H9 (cell line): Measurements from ENCODE around the gene NXT1. TPM values are rescaled to one million over a fixed set of nuclear protein-coding genes. Genes with fewer than 3 reads are reported as not detected.

Source experiments
- DNase-seq: peaks from one replicate; pipeline ENCODE4 v3.0.0-alpha.2; 2017
- H2AFZ ChIP-seq: one replicate; pipeline ENCODE4 v1.6.1; 2013; ENCODE audit warnings: mild to moderate bottlenecking, low read length, control low read depth, moderate library complexity
- H2AK5ac ChIP-seq: 2 replicates; pipeline ENCODE4 v1.6.1; 2013; ENCODE audit warnings: low read length, control low read depth, mixed read lengths; ENCODE audit not compliant: insufficient read length
- H2BK120ac ChIP-seq: one replicate; pipeline ENCODE4 v1.6.1; 2013; ENCODE audit warnings: low read depth, mild to moderate bottlenecking, low read length, control low read depth, inconsistent platforms; ENCODE audit not compliant: poor library complexity, severe bottlenecking
- H2BK12ac ChIP-seq: 2 replicates; pipeline ENCODE4 v1.6.1; 2013; ENCODE audit warnings: low read length, control low read depth, mixed read lengths, low read depth; ENCODE audit not compliant: insufficient read length
- H2BK15ac ChIP-seq: 2 replicates; pipeline ENCODE4 v1.6.1; 2013; ENCODE audit warnings: low read depth, low read length, control low read depth
- H2BK20ac ChIP-seq: one replicate; pipeline ENCODE4 v1.6.1; 2013; ENCODE audit warnings: low read depth, mild to moderate bottlenecking, low read length, control low read depth, inconsistent platforms; ENCODE audit not compliant: poor library complexity, severe bottlenecking
- H2BK5ac ChIP-seq: 2 replicates; pipeline ENCODE4 v1.6.1; 2013; ENCODE audit warnings: low read length, control low read depth, mixed read lengths; ENCODE audit not compliant: insufficient read length
- H3K14ac ChIP-seq: 2 replicates; pipeline ENCODE4 v1.6.1; 2013; ENCODE audit warnings: low read length, control low read depth; ENCODE audit not compliant: insufficient read depth
- H3K18ac ChIP-seq: 2 replicates; pipeline ENCODE4 v1.6.1; 2013; ENCODE audit warnings: low read depth, mild to moderate bottlenecking, mixed read lengths, low read length, control low read depth; ENCODE audit not compliant: insufficient read length
- H3K23ac ChIP-seq: 2 replicates; pipeline ENCODE4 v1.6.1; 2013; ENCODE audit warnings: low read length, control low read depth, mixed read lengths, low read depth; ENCODE audit not compliant: insufficient read length
- H3K23me2 ChIP-seq: 2 replicates; pipeline ENCODE4 v1.6.1; 2013; ENCODE audit warnings: low read depth, mild to moderate bottlenecking, mixed read lengths, low read length, control low read depth; ENCODE audit not compliant: insufficient read length, poor library complexity, severe bottlenecking
- H3K27ac ChIP-seq: 2 replicates; pipeline ENCODE4 v1.5.1; 2013; ENCODE audit warnings: low read length, control low read depth, mixed read lengths, low read depth; ENCODE audit not compliant: insufficient read length
- H3K27me3 ChIP-seq: 2 replicates; pipeline ENCODE4 v1.6.1; 2013; ENCODE audit warnings: low read length, control low read depth, inconsistent platforms; ENCODE audit not compliant: insufficient read depth
- H3K4ac ChIP-seq: 2 replicates; pipeline ENCODE4 v1.6.1; 2013; ENCODE audit warnings: low read depth, mild to moderate bottlenecking, control low read depth, inconsistent platforms, low read length, moderate library complexity
- H3K4me1 ChIP-seq: 2 replicates; pipeline ENCODE4 v1.6.1; 2013; ENCODE audit warnings: low read length, control low read depth, inconsistent platforms; ENCODE audit not compliant: insufficient read depth
- H3K4me2 ChIP-seq: 2 replicates; pipeline ENCODE4 v1.6.1; 2013; ENCODE audit warnings: low read length, control low read depth, mixed read lengths; ENCODE audit not compliant: insufficient read length, insufficient read depth
- H3K56ac ChIP-seq: 2 replicates; pipeline ENCODE4 v1.6.1; 2013; ENCODE audit warnings: low read depth, mild to moderate bottlenecking, mixed read lengths, low read length, control low read depth; ENCODE audit not compliant: insufficient read length
- H3K79me1 ChIP-seq: 2 replicates; pipeline ENCODE4 v1.6.1; 2013; ENCODE audit warnings: low read depth, mild to moderate bottlenecking, moderate library complexity, low read length, control low read depth, inconsistent platforms; ENCODE audit not compliant: insufficient read depth, poor library complexity, severe bottlenecking
- H3K79me2 ChIP-seq: 2 replicates; pipeline ENCODE4 v1.6.1; 2013; ENCODE audit warnings: low read length, control low read depth, inconsistent platforms; ENCODE audit not compliant: insufficient read depth
- H3K9ac ChIP-seq: 2 replicates; pipeline ENCODE4 v1.6.1; 2013; ENCODE audit warnings: low read length, control low read depth, mixed read lengths; ENCODE audit not compliant: insufficient read length; ENCODE audit errors: extremely low read depth
- H3K9me3 ChIP-seq: one replicate; pipeline ENCODE4 v1.6.1; 2013; ENCODE audit warnings: low read depth, low read length, inconsistent platforms; ENCODE audit not compliant: control insufficient read depth
- H3T11ph ChIP-seq: one replicate; pipeline ENCODE4 v1.6.1; 2013; ENCODE audit warnings: mild to moderate bottlenecking, low read length, control low read depth, inconsistent platforms
- H4K20me1 ChIP-seq: one replicate; pipeline ENCODE4 v1.6.1; 2013; ENCODE audit not compliant: control insufficient read depth, insufficient read length, insufficient read depth
- H4K5ac ChIP-seq: 2 replicates; pipeline ENCODE4 v1.6.1; 2013; ENCODE audit warnings: low read depth, mild to moderate bottlenecking, mixed read lengths, low read length, control low read depth; ENCODE audit not compliant: insufficient read length
- H4K8ac ChIP-seq: replicated peaks from 2 replicates; pipeline ENCODE4 v1.6.1; 2013; ENCODE audit warnings: low read length, control low read depth, mixed read lengths, low read depth; ENCODE audit not compliant: insufficient read length
- H4K91ac ChIP-seq: 2 replicates; pipeline ENCODE4 v1.6.1; 2013; ENCODE audit warnings: low read depth, mild to moderate bottlenecking, moderate library complexity, mixed read lengths, low read length, control low read depth; ENCODE audit not compliant: insufficient read length
- H3K27ac Mint-ChIP-seq, 3 experiments: 2 replicates in 2 of 3; 3 replicates in 1 of 3; pipeline ENCODE4 v1.8.0; 2020 to 2021; ENCODE audit warnings: mixed read lengths in 3 of 3, mild to moderate bottlenecking in 1 of 3, moderate library complexity in 1 of 3
- H3K27me3 Mint-ChIP-seq: 2 replicates; pipeline ENCODE4 v1.8.0; 2021; ENCODE audit warnings: low read depth, mild to moderate bottlenecking, moderate library complexity, mixed read lengths
- H3K36me3 Mint-ChIP-seq, 3 experiments: 2 replicates in 2 of 3; 3 replicates in 1 of 3; pipeline ENCODE4 v1.8.0; 2020 to 2021; ENCODE audit warnings: low read depth in 3 of 3, mixed read lengths in 3 of 3; ENCODE audit not compliant: insufficient read depth in 1 of 3
- H3K4me1 Mint-ChIP-seq, 2 experiments: 2 replicates each; pipeline ENCODE4 v1.8.0; 2020; ENCODE audit warnings: mixed read lengths in 2 of 2
- H3K4me3 Mint-ChIP-seq, 2 experiments: 2 replicates in 1 of 2; 3 replicates in 1 of 2; pipeline ENCODE4 v1.8.0; 2020 to 2021; ENCODE audit warnings: mild to moderate bottlenecking in 2 of 2, mixed read lengths in 2 of 2, moderate library complexity in 1 of 2
- H3K9me3 Mint-ChIP-seq, 2 experiments: 2 replicates in 1 of 2; 3 replicates in 1 of 2; pipeline ENCODE4 v1.8.0; 2020; ENCODE audit warnings: mild to moderate bottlenecking in 2 of 2, mixed read lengths in 2 of 2, moderate library complexity in 1 of 2
- CTCF ChIP-seq: fragments of 200-600 bp; sonication (generic); conservative IDR thresholded peaks from 3 replicates; pipeline ENCODE4 v1.8.0; 2021; ENCODE audit warnings: antibody characterized with exemption, mild to moderate bottlenecking
- WGBS: extraction: QIAGEN DNeasy Blood & Tissue Kit; methylation state at CpG from one replicate; pipeline ENCODE4 v1.1.7; 2013; ENCODE audit warnings: missing lambda C conversion rate, low lambda C conversion rate, mixed read lengths; ENCODE audit not compliant: insufficient read length; ENCODE audit errors: extremely low coverage; 5-methylcytosine and 5-hydroxymethylcytosine counted together
- total RNA-seq: library from RNA; stranded (reverse); gene quantifications from 2 replicates; pipeline ENCODE4 v1.2.1, GENCODE V29; 2021

The NXT1 gene
- total RNA-seq, 1 experiment from 2014 or later: 25.5 TPM

- peaks cover 5% of the 10 kb centered on the region for H3K79me1 ChIP-seq
- Mint-ChIP-seq H3K4me1 (peaks cover 3 to 5% of the 10 kb centered on the region in 2 experiments; a peak in 2 of 4 replicates), H3K27me3 (no peaks in the 10 kb centered on the region), H3K36me3 (peaks cover 2 to 18% (median 14%) of the 10 kb centered on the region in 3 experiments; a peak in 6 of 7 replicates), H3K27ac (no peak overlapping the region), H3K9me3 (no peaks in the 10 kb centered on the region), H3K4me3 (no peak overlapping the region)
- no peak overlapping the region for H3K56ac ChIP-seq
- no peak overlapping the region for H3T11ph ChIP-seq
- H2BK5ac ChIP-seq: no peak overlapping the region
- H3K4me2 ChIP-seq: no peak overlapping the region
- H4K20me1 ChIP-seq: no peaks in the 10 kb centered on the region
- H3K79me2 ChIP-seq: peaks cover 7% of the 10 kb centered on the region; the same call in 1 of the 2 replicates
- no peaks in the 10 kb centered on the region for H3K4me1 ChIP-seq
- no peak overlapping the region for H3K18ac ChIP-seq
- no peak overlapping the region for H3K14ac ChIP-seq
- no peak overlapping the region for H2AK5ac ChIP-seq
- no peak for TF ChIP-seq CTCF
- H2BK12ac ChIP-seq: no peak overlapping the region
- no peak overlapping the region for H4K8ac ChIP-seq
- H2BK120ac ChIP-seq: no peak overlapping the region
- H2BK20ac ChIP-seq: no peak overlapping the region
- no peak overlapping the region for H2BK15ac ChIP-seq
- DNase-seq: no peak
- no peak overlapping the region for H4K91ac ChIP-seq
- no peak overlapping the region for H2AFZ ChIP-seq
- H3K27ac ChIP-seq: no peak overlapping the region
- H3K9me3 ChIP-seq: no peaks in the 10 kb centered on the region
- no peak overlapping the region for H4K5ac ChIP-seq
- no peaks in the 10 kb centered on the region for H3K23me2 ChIP-seq
- WGBS: no CpG with 5 or more reads among the region's 3 CpGs
- no peak overlapping the region for H3K9ac ChIP-seq
- no peak overlapping the region for H3K23ac ChIP-seq
- no peaks in the 10 kb centered on the region for H3K27me3 ChIP-seq
- H3K4ac ChIP-seq: no peak overlapping the region
These were observed 53.6 kb downstream of the NXT1 start for GRCh38 chr20:23404196-23404595.

Other genes with a start within 250 kb of the NXT1 start
- gene GZF1, start 11.4 kb downstream of the NXT1 start, total RNA-seq: 13.0 and 17.0 TPM in 2 replicates
- gene NAPB, start 70.7 kb downstream of the NXT1 start, total RNA-seq: 10.4 and 11.3 TPM in 2 replicates
- gene CSTL1, start 88.9 kb downstream of the NXT1 start, total RNA-seq: not detected in 2 replicates
- gene CST11, start 102.1 kb downstream of the NXT1 start, total RNA-seq: not detected in 2 replicates
- not detected in 2 replicates for gene CST8, start 140.3 kb downstream of the NXT1 start, total RNA-seq
- not detected in 2 replicates for gene CST9L, start 217.7 kb downstream of the NXT1 start, total RNA-seq